SK-N-SH (cell line): ENCODE measurements around the gene SFMBT2. TPM values are rescaled to one million over a fixed set of nuclear protein-coding genes. Genes with fewer than 3 reads are reported as not detected.
A peak's percentile ranks its signal among the peaks of the same experiment; 100 is the strongest.

Source experiments
- CTCF ChIA-PET: fragments of 300-600, 350-600 bp; formaldehyde crosslinking; extraction: SDS; loops from one replicate; lab custom pipeline; 2021; lab: Yijun Ruan, JAX
- POLR2A ChIA-PET: fragments of 350-600 bp; sonication (Branson Sonifier 250); formaldehyde crosslinking; extraction: SDS; loops from one replicate; lab custom pipeline; 2020; ENCODE audit warnings: antibody characterized with exemption, inconsistent platforms; lab: Yijun Ruan, JAX
- DNase-seq: peaks from one replicate; pipeline ENCODE4 v3.0.0; 2012
- H2AFZ ChIP-seq: fragments of 200-600 bp; sonication (generic); 2 replicates; pipeline ENCODE4 v1.8.1; 2016; ENCODE audit warnings: antibody characterized with exemption, mild to moderate bottlenecking, low read depth
- H3F3A ChIP-seq: fragments of 200-600 bp; sonication (generic); replicated peaks from 2 replicates; pipeline ENCODE3; 2016; ENCODE audit warnings: antibody characterized with exemption, mild to moderate bottlenecking; ENCODE audit not compliant: insufficient read depth
- H3K27ac ChIP-seq, 2 experiments: fragments of 200-500 bp in 1 of 2; fragments of 200-600 bp in 1 of 2; sonication (Bioruptor generic) in 1 of 2; sonication (generic), shearing (Covaris generic) in 1 of 2; 2 replicates each; pipeline versions ENCODE4 v1.5.1 to v1.6.1; 2014 to 2016; ENCODE audit warnings: low read depth in 2 of 2, inconsistent platforms in 1 of 2, low read length in 1 of 2, mild to moderate bottlenecking in 1 of 2, mixed read lengths in 1 of 2
- H3K27me3 ChIP-seq: fragments of 200-600 bp; sonication (generic), shearing (Covaris generic); 2 replicates; pipeline ENCODE4 v1.6.1; 2016; ENCODE audit warnings: mixed run types; ENCODE audit not compliant: insufficient read depth
- H3K36me3 ChIP-seq, 2 experiments: fragments of 200-500 bp in 1 of 2; fragments of 200-600 bp in 1 of 2; sonication (Bioruptor generic) in 1 of 2; sonication (generic) in 1 of 2; replicated peaks in 1 of 2; 2 replicates each; pipeline versions ENCODE3 to v1.5.1; 2014 to 2016; ENCODE audit warnings: low read length in 1 of 2, mild to moderate bottlenecking in 1 of 2; ENCODE audit not compliant: insufficient read depth in 2 of 2, control insufficient read depth in 1 of 2
- H3K4me1 ChIP-seq, 2 experiments: fragments of 200-500 bp in 1 of 2; fragments of 200-600 bp in 1 of 2; sonication (Bioruptor generic) in 1 of 2; sonication (generic), shearing (Covaris generic) in 1 of 2; 2 replicates each; pipeline versions ENCODE4 v1.5.1 to v1.6.1; 2014 to 2016; ENCODE audit warnings: low read depth in 1 of 2, low read length in 1 of 2, mixed run types in 1 of 2; ENCODE audit not compliant: insufficient read depth in 2 of 2, control insufficient read depth in 1 of 2
- H3K4me2 ChIP-seq: fragments of 200-600 bp; sonication (generic), shearing (Covaris generic); 2 replicates; pipeline ENCODE4 v1.6.1; 2017; ENCODE audit warnings: mixed run types
- H3K4me3 ChIP-seq, 2 experiments: fragments of 200-500 bp in 1 of 2; fragments of 200-600 bp in 1 of 2; sonication (Bioruptor generic) in 1 of 2; sonication (generic), shearing (Covaris generic) in 1 of 2; 2 replicates each; pipeline versions ENCODE4 v1.5.1 to v1.8.1; 2014 to 2016; ENCODE audit warnings: low read depth in 2 of 2, inconsistent platforms in 1 of 2, low read length in 1 of 2, mild to moderate bottlenecking in 1 of 2, mixed read lengths in 1 of 2, moderate library complexity in 1 of 2
- H3K79me2 ChIP-seq: fragments of 200-600 bp; sonication (generic); 2 replicates; pipeline ENCODE4 v1.8.1; 2017; ENCODE audit warnings: mild to moderate bottlenecking; ENCODE audit not compliant: insufficient read depth
- H3K9ac ChIP-seq: fragments of 200-600 bp; sonication (generic); 2 replicates; pipeline ENCODE4 v1.6.1; 2017; ENCODE audit warnings: mixed run types
- H3K9me2 ChIP-seq: fragments of 200-600 bp; sonication (generic); 2 replicates; pipeline ENCODE4 v1.6.1; 2017; ENCODE audit warnings: mixed run types
- H3K9me3 ChIP-seq: fragments of 200-600 bp; sonication (generic); 2 replicates; pipeline ENCODE4 v1.6.1; 2017; ENCODE audit warnings: mixed run types, mild to moderate bottlenecking, moderate library complexity
- H4K20me1 ChIP-seq: fragments of 200-600 bp; sonication (generic); 2 replicates; pipeline ENCODE4 v1.6.1; 2017; ENCODE audit warnings: mild to moderate bottlenecking, mixed run types; ENCODE audit not compliant: insufficient read depth
- CHD2 ChIP-seq: fragments of 150-350 bp; IDR thresholded peaks from 2 replicates; pipeline ENCODE4 v1.6.1; 2018; ENCODE audit warnings: low read length; ENCODE audit not compliant: partially characterized antibody
- CTCF ChIP-seq: fragments of 200-600 bp; sonication (generic); IDR thresholded peaks from 2 replicates; pipeline ENCODE4 v1.6.1; 2017; ENCODE audit warnings: antibody characterized with exemption, mild to moderate bottlenecking, moderate library complexity
- EP300 ChIP-seq, 2 experiments: IDR thresholded peaks; 2 replicates each; pipeline versions ENCODE4 v1.4.0 to v1.6.1; 2012; ENCODE audit warnings: borderline replicate concordance in 1 of 2, low read depth in 1 of 2, low read length in 1 of 2
- EZH2phosphoT487 ChIP-seq: fragments of 200-600 bp; sonication (generic); IDR thresholded peaks from 2 replicates; pipeline ENCODE4 v1.6.1; 2017; ENCODE audit warnings: low read depth, mixed run types, mild to moderate bottlenecking, antibody characterized with exemption, moderate library complexity, borderline replicate concordance
- FOXJ3 ChIP-seq: sonication (generic); formaldehyde crosslinking; IDR thresholded peaks from 2 replicates; pipeline ENCODE4 v1.5.1; 2020; ENCODE audit warnings: mild to moderate bottlenecking, missing genetic modification reagents
- FOXM1 ChIP-seq: IDR thresholded peaks from 2 replicates; pipeline ENCODE4 v1.4.0; 2012; ENCODE audit warnings: low read depth, mild to moderate bottlenecking
- GABPA ChIP-seq: IDR thresholded peaks from 2 replicates; pipeline ENCODE4 v1.4.0; 2012; ENCODE audit warnings: low read depth, mild to moderate bottlenecking
- GATA2 ChIP-seq: sonication (generic); formaldehyde crosslinking; IDR thresholded peaks from 2 replicates; pipeline ENCODE4 v1.5.0; 2020; ENCODE audit warnings: mild to moderate bottlenecking, missing genetic modification reagents
- IRF3 ChIP-seq: fragments of 150-350 bp; IDR thresholded peaks from 2 replicates; pipeline ENCODE4 v1.6.1; 2016; ENCODE audit warnings: mild to moderate bottlenecking, low read depth, low read length
- MXI1 ChIP-seq: IDR thresholded peaks from 2 replicates; pipeline ENCODE4 v1.6.1; 2012; ENCODE audit warnings: mild to moderate bottlenecking, low read depth, low read length, improper control_type of control experiment
- NFIC ChIP-seq: IDR thresholded peaks from 2 replicates; pipeline ENCODE4 v1.4.0; 2012; ENCODE audit warnings: borderline replicate concordance
- NRF1 ChIP-seq: IDR thresholded peaks from 2 replicates; pipeline ENCODE4 v1.6.1; 2012; ENCODE audit warnings: low read depth, mild to moderate bottlenecking, low read length
- RCOR1 ChIP-seq: fragments of 150-350 bp; IDR thresholded peaks from 2 replicates; pipeline ENCODE4 v1.6.1; 2017; ENCODE audit warnings: antibody characterized with exemption, low read length
- TEAD4 ChIP-seq: IDR thresholded peaks from 2 replicates; pipeline ENCODE4 v1.4.0; 2012; ENCODE audit warnings: mild to moderate bottlenecking, borderline replicate concordance; ENCODE audit not compliant: insufficient read depth
- USF2 ChIP-seq: fragments of 150-350 bp; IDR thresholded peaks from 2 replicates; pipeline ENCODE4 v1.6.1; 2017; ENCODE audit warnings: antibody characterized with exemption, low read length, low read depth, borderline replicate concordance
- WGBS: methylation state at CpG from one replicate; pipeline ENCODE4 v1.1.6; 2017; ENCODE audit warnings: low lambda C conversion rate; 5-methylcytosine and 5-hydroxymethylcytosine counted together
- polyA plus RNA-seq, 3 experiments: library from polyadenylated mRNA; depleted of rRNA; stranded (reverse); fragments of >200 nt; gene quantifications; 2 replicates each; pipeline ENCODE4 v1.2.3, GENCODE V29; 2012

The SFMBT2 gene
- polyA plus RNA-seq, 1 of the 3 experiments (the other 2 are of a cell fraction), result 0.20 TPM

GRCh38 chr10:7400068-7400715, 10.6 kb downstream of the SFMBT2 start:
- ChIA-PET CTCF (interaction anchor here (0.7 to 1.6 kb wide), 3 partner anchors 9 to 279 kb away, joined by 3 to 7 read pairs (median 6); no protein-coding TSS in a partner anchor), POLR2A (interaction anchor here (0.6 kb wide), 1 partner anchor 136 kb away, joined by 3 read pairs; no protein-coding TSS in a partner anchor)
- 58% methylated on average over 9 of the region's 10 CpGs for WGBS

More at GRCh38 chr10:7400068-7400715, 10.6 kb downstream of the SFMBT2 start:
- no peaks in the 10 kb centered on the region for H4K20me1 ChIP-seq
- H3K4me3 ChIP-seq, result no peak overlapping the region
- no peaks in the 10 kb centered on the region for H3K27me3 ChIP-seq
- H3K9me2 ChIP-seq, result no peaks in the 10 kb centered on the region
- no peak overlapping the region for H3K9ac ChIP-seq
- peak; percentile 55 for DNase-seq
- H3K79me2 ChIP-seq, result no peaks in the 10 kb centered on the region
- peak overlapping the region in 1 of 2 experiments; percentile 40; a peak in 1 of 4 replicates for H3K27ac ChIP-seq
- no peaks in the 10 kb centered on the region for H3F3A ChIP-seq
- no peak for TF ChIP-seq NRF1
- TF ChIP-seq EZH2phosphoT487, result no peak
- peak; percentile 71; the same call in 1 of the 2 replicates for TF ChIP-seq RCOR1
- no peak for TF ChIP-seq TEAD4
- TF ChIP-seq IRF3, result no peak
- TF ChIP-seq EP300 (IDR thresholded peaks at IDR 0.05; ENCODE audit: borderline replicate concordance in 1 of 2, low read depth in 1 of 2, low read length in 1 of 2), result peak in 1 of 2 experiments; percentile 32; a peak in 1 of 4 replicates
- peak; percentile 54 for TF ChIP-seq CHD2
- TF ChIP-seq GATA2 (CRISPR knock-in tag), result peak; percentile 82
- TF ChIP-seq USF2, result no peak
- TF ChIP-seq FOXM1, result no peak
- TF ChIP-seq CTCF, result no peak
- TF ChIP-seq MXI1, result no peak
- TF ChIP-seq GABPA, result no peak
- no peak for TF ChIP-seq FOXJ3 (CRISPR knock-in tag)
- TF ChIP-seq NFIC, result no peak
- peaks cover 0 to 17% of the 10 kb centered on the region in 2 experiments; a peak in 1 of 4 replicates for H3K4me1 ChIP-seq
- no peaks in the 10 kb centered on the region for H3K9me3 ChIP-seq
- no peaks in the 10 kb centered on the region for H3K36me3 ChIP-seq
- no peak overlapping the region for H3K4me2 ChIP-seq
- no peak overlapping the region for H2AFZ ChIP-seq
